Ishikawa (cell line): ENCODE data around the gene ZBTB33.

Source experiments
- CEBPB ChIP-seq: IDR thresholded peaks from 2 replicates; pipeline ENCODE4 v1.6.1; 2012
- CREB1 ChIP-seq: IDR thresholded peaks from 2 replicates; pipeline ENCODE4 v1.6.1; 2012; ENCODE audit warnings: low read depth
- EGR1 ChIP-seq: IDR thresholded peaks from 2 replicates; pipeline ENCODE4 v1.6.1; 2012
- EP300 ChIP-seq: IDR thresholded peaks from 2 replicates; pipeline ENCODE4 v1.6.1; 2012; ENCODE audit warnings: borderline replicate concordance
- FOXM1 ChIP-seq: IDR thresholded peaks from 2 replicates; pipeline ENCODE4 v1.6.1; 2012; ENCODE audit warnings: low read depth, borderline replicate concordance
- MAX ChIP-seq: IDR thresholded peaks from 2 replicates; pipeline ENCODE4 v1.6.1; 2012
- RAD21 ChIP-seq: IDR thresholded peaks from 2 replicates; pipeline ENCODE4 v1.6.1; 2012; ENCODE audit warnings: low read depth
- REST ChIP-seq: IDR thresholded peaks from 2 replicates; pipeline ENCODE4 v1.6.1; 2012; ENCODE audit warnings: low read depth, mild to moderate bottlenecking
- TAF1 ChIP-seq: IDR thresholded peaks from 2 replicates; pipeline ENCODE4 v1.6.1; 2012; ENCODE audit warnings: low read depth, mild to moderate bottlenecking
- TCF12 ChIP-seq: IDR thresholded peaks from 2 replicates; pipeline ENCODE4 v1.6.1; 2012; ENCODE audit warnings: low read depth
- TEAD4 ChIP-seq: IDR thresholded peaks from 2 replicates; pipeline ENCODE4 v1.6.1; 2012
- USF1 ChIP-seq: IDR thresholded peaks from 2 replicates; pipeline ENCODE4 v1.6.1; 2012
- YY1 ChIP-seq: IDR thresholded peaks from 2 replicates; pipeline ENCODE4 v1.6.1; 2012; ENCODE audit warnings: low read depth
- ZBTB7A ChIP-seq: IDR thresholded peaks from 2 replicates; pipeline ENCODE4 v1.6.1; 2012; ENCODE audit warnings: low read depth

The ZBTB33 gene

GRCh38 chrX:120262859-120263708 is 12.5 kb downstream of the ZBTB33 start:
- TF ChIP-seq REST, result no peak
- TF ChIP-seq EP300, result no peak
- no peak for TF ChIP-seq TCF12
- no peak for TF ChIP-seq RAD21
- TF ChIP-seq CREB1, result no peak
- no peak for TF ChIP-seq TEAD4

GRCh38 chrX:120264341-120264740 is 13.7 kb downstream of the ZBTB33 start:
- TF ChIP-seq TAF1, result no peak

- TF ChIP-seq FOXM1 (no peak), MAX (no peak), TEAD4 (no peak), CEBPB (no peak), CREB1 (no peak), ZBTB7A (no peak), USF1 (no peak), REST (no peak), RAD21 (no peak), YY1 (no peak), EGR1 (no peak)
Observed at GRCh38 chrX:120269373-120270035, 18.9 kb downstream of the ZBTB33 start.

- TF ChIP-seq RAD21 (no peak), TAF1 (no peak), TEAD4 (no peak), USF1 (no peak), EGR1 (no peak), EP300 (no peak), YY1 (no peak)
Observed at GRCh38 chrX:120270567-120270966, 20.0 kb downstream of the ZBTB33 start.

GRCh38 chrX:120271218-120271617 is 20.6 kb downstream of the ZBTB33 start:
- TF ChIP-seq FOXM1 (no peak), REST (no peak), MAX (no peak), TAF1 (no peak), EGR1 (no peak)
